ENCODE measurements around the gene SLC49A3. TPM values are rescaled to one million over a fixed set of nuclear protein-coding genes. Genes with fewer than 3 reads are reported as not detected.

The SLC49A3 gene
- total RNA-seq, 1 experiment from 2014 or later, result 0.20 TPM

DNA sequence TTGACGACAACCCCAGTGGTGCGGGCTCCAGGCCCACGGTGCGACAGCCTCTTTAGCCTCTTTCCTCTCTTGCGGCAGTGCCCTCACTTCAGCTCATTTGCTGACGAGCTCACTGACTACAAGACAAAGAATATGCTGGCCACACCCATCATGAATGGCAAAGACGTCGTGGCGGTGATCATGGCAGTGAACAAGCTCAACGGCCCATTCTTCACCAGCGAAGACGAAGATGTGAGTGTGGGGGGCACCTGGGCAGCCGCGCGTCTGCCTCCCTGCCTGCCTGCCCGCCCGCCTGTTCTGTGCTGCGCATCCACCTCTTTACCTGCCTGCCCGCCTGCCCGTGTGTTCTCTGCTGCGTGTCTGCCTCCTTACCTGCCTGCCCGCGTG lies 54.4 kb downstream of the SLC49A3 start:
- BruUV-seq (replicated peaks), result no TSS peak
- no peaks in the 10 kb centered on the region for H3K4me1 ChIP-seq
- Mint-ChIP-seq H3K36me3 (ENCODE audit: insufficient read depth, unreplicated experiment) (no peaks in the 10 kb centered on the region), H3K27ac (ENCODE audit: unreplicated experiment) (no peak overlapping the region), H3K9me3 (ENCODE audit: unreplicated experiment) (peaks cover 14% of the 10 kb centered on the region), H3K27me3 (ENCODE audit: insufficient read depth, unreplicated experiment) (no peaks in the 10 kb centered on the region), H3K4me1 (ENCODE audit: low read depth, unreplicated experiment) (no peaks in the 10 kb centered on the region), H3K4me3 (ENCODE audit: unreplicated experiment) (no peak overlapping the region)
- no peaks in the 10 kb centered on the region for H3K9me3 ChIP-seq
- ChIA-PET POLR2A (no interaction called here), CTCF (no interaction called here)
- intact Hi-C loops (cut with micrococcal nuclease; ENCODE audit: unreplicated experiment), result no loop called here
- H3K27me3 ChIP-seq (replicated peaks; ENCODE audit: control insufficient read depth, insufficient read depth, low read length), result no peaks in the 10 kb centered on the region
- no peak overlapping the region for H3K4me3 ChIP-seq (ENCODE audit: low read depth, low read length)
- no peaks in the 10 kb centered on the region for H3K36me3 ChIP-seq (ENCODE audit: control insufficient read depth, insufficient read depth, low read length)
- TF ChIP-seq, protein P1, sequence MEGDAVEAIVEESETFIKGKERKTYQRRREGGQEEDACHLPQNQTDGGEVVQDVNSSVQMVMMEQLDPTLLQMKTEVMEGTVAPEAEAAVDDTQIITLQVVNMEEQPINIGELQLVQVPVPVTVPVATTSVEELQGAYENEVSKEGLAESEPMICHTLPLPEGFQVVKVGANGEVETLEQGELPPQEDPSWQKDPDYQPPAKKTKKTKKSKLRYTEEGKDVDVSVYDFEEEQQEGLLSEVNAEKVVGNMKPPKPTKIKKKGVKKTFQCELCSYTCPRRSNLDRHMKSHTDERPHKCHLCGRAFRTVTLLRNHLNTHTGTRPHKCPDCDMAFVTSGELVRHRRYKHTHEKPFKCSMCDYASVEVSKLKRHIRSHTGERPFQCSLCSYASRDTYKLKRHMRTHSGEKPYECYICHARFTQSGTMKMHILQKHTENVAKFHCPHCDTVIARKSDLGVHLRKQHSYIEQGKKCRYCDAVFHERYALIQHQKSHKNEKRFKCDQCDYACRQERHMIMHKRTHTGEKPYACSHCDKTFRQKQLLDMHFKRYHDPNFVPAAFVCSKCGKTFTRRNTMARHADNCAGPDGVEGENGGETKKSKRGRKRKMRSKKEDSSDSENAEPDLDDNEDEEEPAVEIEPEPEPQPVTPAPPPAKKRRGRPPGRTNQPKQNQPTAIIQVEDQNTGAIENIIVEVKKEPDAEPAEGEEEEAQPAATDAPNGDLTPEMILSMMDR (IDR thresholded peaks at IDR 0.05; ENCODE audit: insufficient read depth in 1 of 2, low read depth in 1 of 2, low read length in 1 of 2, severe bottlenecking in 1 of 2, unreplicated experiment in 1 of 2), result no peak
- peak in 1 of 2 experiments; percentile 15 for DNase-seq

DNA sequence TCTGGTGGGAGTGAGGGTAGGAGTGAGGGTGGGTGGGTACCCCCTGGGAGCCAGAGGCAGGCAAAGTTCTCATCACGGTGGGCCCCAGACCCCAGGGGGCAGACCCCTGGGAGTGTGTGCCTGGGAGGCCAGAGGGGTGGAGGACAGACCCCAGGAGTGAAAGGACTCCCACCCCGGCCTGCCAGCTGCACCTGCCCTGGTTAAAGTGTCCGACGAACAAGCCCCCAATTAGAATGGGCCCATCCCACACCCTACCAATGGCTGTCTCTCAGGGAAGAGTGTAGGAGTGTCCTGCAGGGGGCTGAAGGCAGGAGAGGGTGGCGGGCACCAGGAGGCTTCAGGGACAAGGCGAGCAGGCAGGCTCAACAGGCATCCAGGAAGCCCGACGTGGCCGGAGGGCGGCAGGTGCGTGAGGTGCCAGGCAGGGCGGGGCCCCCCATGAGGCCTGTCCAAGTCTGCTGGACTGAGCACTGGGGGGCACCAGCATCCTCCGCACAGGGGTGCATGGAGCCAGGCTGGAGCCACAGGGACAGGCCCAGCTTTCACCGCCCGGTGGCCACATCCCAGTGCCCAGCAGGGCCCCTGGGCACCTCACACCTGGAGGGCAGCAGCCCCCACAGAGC lies 54.9 kb downstream of the SLC49A3 start:
- Mint-ChIP-seq H3K27ac (ENCODE audit: unreplicated experiment) (no peak overlapping the region), H3K9me3 (ENCODE audit: unreplicated experiment) (peaks cover 14% of the 10 kb centered on the region), H3K36me3 (ENCODE audit: insufficient read depth, unreplicated experiment) (no peaks in the 10 kb centered on the region), H3K4me3 (ENCODE audit: unreplicated experiment) (no peak overlapping the region), H3K27me3 (ENCODE audit: insufficient read depth, unreplicated experiment) (no peaks in the 10 kb centered on the region), H3K4me1 (ENCODE audit: low read depth, unreplicated experiment) (no peaks in the 10 kb centered on the region)
- no peaks in the 10 kb centered on the region for H3K27me3 ChIP-seq (replicated peaks; ENCODE audit: control insufficient read depth, insufficient read depth, low read length)
- POLR2A ChIA-PET, result no interaction called here
- H3K4me3 ChIP-seq (ENCODE audit: low read depth, low read length), result no peak overlapping the region
- H3K4me1 ChIP-seq, result no peaks in the 10 kb centered on the region
- DNase-seq, result peak in 1 of 2 experiments; percentile 25
- no peaks in the 10 kb centered on the region for H3K9me3 ChIP-seq
- TF ChIP-seq, protein P1 (IDR thresholded peaks at IDR 0.05; ENCODE audit: insufficient read depth in 1 of 2, low read depth in 1 of 2, low read length in 1 of 2, severe bottlenecking in 1 of 2, unreplicated experiment in 1 of 2), result no peak
- no TSS peak for BruUV-seq (replicated peaks)
- intact Hi-C loops (cut with micrococcal nuclease; ENCODE audit: unreplicated experiment), result no loop called here
- CTCF ChIA-PET, result no interaction called here
- H3K36me3 ChIP-seq (ENCODE audit: control insufficient read depth, insufficient read depth, low read length), result no peaks in the 10 kb centered on the region

DNA sequence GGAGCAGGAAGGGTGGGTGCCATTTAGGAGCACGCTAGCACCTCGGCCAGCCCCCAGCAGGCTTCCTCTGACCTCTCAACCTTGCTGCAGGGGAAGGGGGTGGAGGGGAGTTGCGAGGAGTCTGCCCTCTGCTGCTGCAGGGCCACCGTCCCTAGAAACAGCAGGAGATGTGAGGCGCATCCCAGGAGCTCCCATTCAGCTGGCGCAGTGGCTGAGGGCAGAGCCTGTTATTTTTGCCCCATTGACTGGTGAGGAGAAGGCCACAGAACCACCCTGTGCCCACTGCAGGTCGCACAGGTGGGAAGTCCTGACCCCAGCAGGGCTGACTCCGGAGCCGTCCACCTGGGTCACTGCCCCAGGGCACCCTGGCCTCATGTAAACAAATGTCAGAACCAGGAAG lies 55.5 kb downstream of the SLC49A3 start:
- Mint-ChIP-seq H3K4me1 (ENCODE audit: low read depth, unreplicated experiment) (no peaks in the 10 kb centered on the region), H3K27ac (ENCODE audit: unreplicated experiment) (no peak overlapping the region), H3K27me3 (ENCODE audit: insufficient read depth, unreplicated experiment) (no peaks in the 10 kb centered on the region), H3K9me3 (ENCODE audit: unreplicated experiment) (peaks cover 14% of the 10 kb centered on the region), H3K4me3 (ENCODE audit: unreplicated experiment) (no peak overlapping the region), H3K36me3 (ENCODE audit: insufficient read depth, unreplicated experiment) (no peaks in the 10 kb centered on the region)
- no TSS peak for BruUV-seq (replicated peaks)
- POLR2A ChIA-PET, result no interaction called here
- CTCF ChIA-PET, result no interaction called here
- Histone ChIP-seq H3K4me1 (no peaks in the 10 kb centered on the region), H3K36me3 (ENCODE audit: control insufficient read depth, insufficient read depth, low read length) (no peaks in the 10 kb centered on the region), H3K4me3 (ENCODE audit: low read depth, low read length) (no peak overlapping the region), H3K9me3 (no peaks in the 10 kb centered on the region), H3K27me3 (replicated peaks; ENCODE audit: control insufficient read depth, insufficient read depth, low read length) (no peaks in the 10 kb centered on the region)
- intact Hi-C loops (cut with micrococcal nuclease; ENCODE audit: unreplicated experiment), result no loop called here
- no peak for DNase-seq
- TF ChIP-seq, protein P1 (IDR thresholded peaks at IDR 0.05; ENCODE audit: insufficient read depth in 1 of 2, low read depth in 1 of 2, low read length in 1 of 2, severe bottlenecking in 1 of 2, unreplicated experiment in 1 of 2), result no peak
